Vagina (tissue), 2 donors: ENCODE results near the gene HLA-B.

Source experiments
- CTCF ChIP-seq, 3 experiments: fragments of 450-650 bp in 2 of 3; fragments of 200-600 bp in 1 of 3; sonication (generic) in 1 of 3; IDR thresholded peaks; one replicate each; pipeline ENCODE4 v1.5.1; 2017 to 2019; ENCODE audit warnings: antibody characterized with exemption in 3 of 3, mild to moderate bottlenecking in 2 of 3, moderate library complexity in 2 of 3
- POLR2A ChIP-seq, 2 donors: fragments of 450-650 bp; IDR thresholded peaks; one replicate each; pipeline ENCODE4 v1.6.1; 2017; ENCODE audit warnings: antibody characterized with exemption in 2 of 2, mild to moderate bottlenecking in 2 of 2, moderate library complexity in 2 of 2
- POLR2AphosphoS5 ChIP-seq, 2 donors: sonication (generic); formaldehyde crosslinking; IDR thresholded peaks; one replicate each; pipeline ENCODE4 v1.9.0; 2017; ENCODE audit warnings: antibody characterized with exemption in 2 of 2, mild to moderate bottlenecking in 2 of 2, low read depth in 1 of 2; ENCODE audit not compliant: insufficient read depth in 1 of 2

- TF ChIP-seq CTCF (IDR thresholded peaks at IDR 0.05) = no peak
- TF ChIP-seq POLR2A (IDR thresholded peaks at IDR 0.05) = no peak
- TF ChIP-seq POLR2AphosphoS5 (IDR thresholded peaks at IDR 0.05; ENCODE audit: insufficient read depth in 1 of 2, low read depth in 1 of 2) = no peak
These were observed 26.2 kb upstream of the HLA-B start for GRCh38 chr6:31383149-31383548.
